Spleen (tissue), 7 donors: Measurements from ENCODE around the gene PAIP2B.

ENCODE experiments used
- POLR2A ChIP-seq, 3 donors: fragments of 450-650 bp; IDR thresholded peaks; one replicate each; pipeline ENCODE4 v1.5.1; 2017; ENCODE audit warnings: antibody characterized with exemption in 3 of 3, mild to moderate bottlenecking in 1 of 3
- TF ChIP-seq, protein P1 (sequence below), 11 experiments: fragments of 200-600 bp in 7 of 11; fragments of 450-650 bp in 4 of 11; sonication (generic) in 4 of 11; IDR thresholded peaks in 8 of 11; conservative IDR thresholded peaks in 3 of 11; 1 replicate in 7 of 11; 2 replicates in 4 of 11; pipeline versions ENCODE4 v1.4.0 to v1.8.0; 2016 to 2021; ENCODE audit warnings: antibody characterized with exemption in 11 of 11, inconsistent platforms in 4 of 11, mild to moderate bottlenecking in 1 of 11
- donor health status: DM: no; HTN: no; CAD: no; lungs with moderate emphysema.
- donor health status: DM: no; HTN: no; CAD: no.
- donor health status: DM: no; HTN: no; CAD: no.

- TF ChIP-seq, protein P1, sequence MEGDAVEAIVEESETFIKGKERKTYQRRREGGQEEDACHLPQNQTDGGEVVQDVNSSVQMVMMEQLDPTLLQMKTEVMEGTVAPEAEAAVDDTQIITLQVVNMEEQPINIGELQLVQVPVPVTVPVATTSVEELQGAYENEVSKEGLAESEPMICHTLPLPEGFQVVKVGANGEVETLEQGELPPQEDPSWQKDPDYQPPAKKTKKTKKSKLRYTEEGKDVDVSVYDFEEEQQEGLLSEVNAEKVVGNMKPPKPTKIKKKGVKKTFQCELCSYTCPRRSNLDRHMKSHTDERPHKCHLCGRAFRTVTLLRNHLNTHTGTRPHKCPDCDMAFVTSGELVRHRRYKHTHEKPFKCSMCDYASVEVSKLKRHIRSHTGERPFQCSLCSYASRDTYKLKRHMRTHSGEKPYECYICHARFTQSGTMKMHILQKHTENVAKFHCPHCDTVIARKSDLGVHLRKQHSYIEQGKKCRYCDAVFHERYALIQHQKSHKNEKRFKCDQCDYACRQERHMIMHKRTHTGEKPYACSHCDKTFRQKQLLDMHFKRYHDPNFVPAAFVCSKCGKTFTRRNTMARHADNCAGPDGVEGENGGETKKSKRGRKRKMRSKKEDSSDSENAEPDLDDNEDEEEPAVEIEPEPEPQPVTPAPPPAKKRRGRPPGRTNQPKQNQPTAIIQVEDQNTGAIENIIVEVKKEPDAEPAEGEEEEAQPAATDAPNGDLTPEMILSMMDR (IDR thresholded peaks at IDR 0.05 in 8 of 11, conservative IDR thresholded peaks at IDR 0.05 in 3 of 11), result no peak
- TF ChIP-seq POLR2A (IDR thresholded peaks at IDR 0.05), result no peak
Measured at GRCh38 chr2:71224935-71225334, 2.0 kb downstream of the PAIP2B start.
